ENCODE measurements around the gene SLC9A2.

DNA sequence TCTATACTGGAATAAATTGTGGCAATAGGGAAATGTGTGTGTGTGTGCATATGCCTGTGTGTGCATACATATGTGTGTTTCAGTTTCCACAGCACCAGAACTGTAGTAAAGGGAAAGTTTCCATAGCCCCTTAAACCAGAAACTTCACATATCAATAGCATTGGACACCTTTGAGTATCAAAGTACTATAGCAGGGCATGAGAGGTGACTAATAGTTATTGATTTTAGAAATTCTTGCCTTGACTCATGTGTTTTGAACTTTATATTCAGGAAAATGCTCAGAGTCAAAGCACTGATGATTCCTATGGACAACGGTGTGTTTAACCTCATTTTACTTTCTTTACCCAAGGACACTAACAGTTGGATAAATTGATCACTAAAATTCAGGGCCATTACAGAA, 50.0 kb downstream of the SLC9A2 start:
- TF ChIP-seq, protein P1, sequence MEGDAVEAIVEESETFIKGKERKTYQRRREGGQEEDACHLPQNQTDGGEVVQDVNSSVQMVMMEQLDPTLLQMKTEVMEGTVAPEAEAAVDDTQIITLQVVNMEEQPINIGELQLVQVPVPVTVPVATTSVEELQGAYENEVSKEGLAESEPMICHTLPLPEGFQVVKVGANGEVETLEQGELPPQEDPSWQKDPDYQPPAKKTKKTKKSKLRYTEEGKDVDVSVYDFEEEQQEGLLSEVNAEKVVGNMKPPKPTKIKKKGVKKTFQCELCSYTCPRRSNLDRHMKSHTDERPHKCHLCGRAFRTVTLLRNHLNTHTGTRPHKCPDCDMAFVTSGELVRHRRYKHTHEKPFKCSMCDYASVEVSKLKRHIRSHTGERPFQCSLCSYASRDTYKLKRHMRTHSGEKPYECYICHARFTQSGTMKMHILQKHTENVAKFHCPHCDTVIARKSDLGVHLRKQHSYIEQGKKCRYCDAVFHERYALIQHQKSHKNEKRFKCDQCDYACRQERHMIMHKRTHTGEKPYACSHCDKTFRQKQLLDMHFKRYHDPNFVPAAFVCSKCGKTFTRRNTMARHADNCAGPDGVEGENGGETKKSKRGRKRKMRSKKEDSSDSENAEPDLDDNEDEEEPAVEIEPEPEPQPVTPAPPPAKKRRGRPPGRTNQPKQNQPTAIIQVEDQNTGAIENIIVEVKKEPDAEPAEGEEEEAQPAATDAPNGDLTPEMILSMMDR (IDR thresholded peaks at IDR 0.05): no peak
- TF ChIP-seq EZH2 (IDR thresholded peaks at IDR 0.05): no peak

All from neural progenitor cell (in vitro differentiated cells).